ENCODE measurements around the gene STON1.
"Not testable (repeated sequence)": the region's sequence is repeated elsewhere in the genome, so short reads cannot be mapped to it uniquely, and the experiment has no call there.

STON1 gene

GRCh38 chr2:48601349-48601748 lies 71.4 kb downstream of the STON1 start:
- peak; percentile 31; the same call in 1 of the 3 replicates for ATAC-seq
- TF ChIP-seq CREB5 (CRISPR knock-in tag; IDR thresholded peaks at IDR 0.05; ENCODE audit: low read depth), result no peak
- TF ChIP-seq TCF4 (CRISPR knock-in tag; IDR thresholded peaks at IDR 0.05; ENCODE audit: borderline replicate concordance), result no peak
- no peak for TF ChIP-seq ZNF70 (CRISPR knock-in tag; IDR thresholded peaks at IDR 0.05)
- no peak for TF ChIP-seq GLIS3 (CRISPR knock-in tag; IDR thresholded peaks at IDR 0.05)
- TF ChIP-seq SNAI2 (CRISPR knock-in tag; IDR thresholded peaks at IDR 0.05), result no peak
- TF ChIP-seq ISL1 (CRISPR knock-in tag; IDR thresholded peaks at IDR 0.05), result no peak
- no peak for TF ChIP-seq CSDC2 (CRISPR knock-in tag; IDR thresholded peaks at IDR 0.05)
- TF ChIP-seq PATZ1 (CRISPR knock-in tag; IDR thresholded peaks at IDR 0.05; ENCODE audit: borderline replicate concordance), result no peak
- TF ChIP-seq RARB (CRISPR knock-in tag; IDR thresholded peaks at IDR 0.05), result no peak
- TF ChIP-seq ESRRG (CRISPR knock-in tag; IDR thresholded peaks at IDR 0.05), result no peak
- no peak for TF ChIP-seq BACH2 (CRISPR knock-in tag; IDR thresholded peaks at IDR 0.05; ENCODE audit: borderline replicate concordance)
- TF ChIP-seq PPARA (CRISPR knock-in tag; IDR thresholded peaks at IDR 0.05; ENCODE audit: borderline replicate concordance), result no peak
- TF ChIP-seq ZFP3 (CRISPR knock-in tag; IDR thresholded peaks at IDR 0.05), result no peak
- TF ChIP-seq ZNF565 (CRISPR knock-in tag; conservative IDR thresholded peaks at IDR 0.05; ENCODE audit: low read depth), result no peak
- TF ChIP-seq TSHZ2 (CRISPR knock-in tag; IDR thresholded peaks at IDR 0.05), result no peak

DNA sequence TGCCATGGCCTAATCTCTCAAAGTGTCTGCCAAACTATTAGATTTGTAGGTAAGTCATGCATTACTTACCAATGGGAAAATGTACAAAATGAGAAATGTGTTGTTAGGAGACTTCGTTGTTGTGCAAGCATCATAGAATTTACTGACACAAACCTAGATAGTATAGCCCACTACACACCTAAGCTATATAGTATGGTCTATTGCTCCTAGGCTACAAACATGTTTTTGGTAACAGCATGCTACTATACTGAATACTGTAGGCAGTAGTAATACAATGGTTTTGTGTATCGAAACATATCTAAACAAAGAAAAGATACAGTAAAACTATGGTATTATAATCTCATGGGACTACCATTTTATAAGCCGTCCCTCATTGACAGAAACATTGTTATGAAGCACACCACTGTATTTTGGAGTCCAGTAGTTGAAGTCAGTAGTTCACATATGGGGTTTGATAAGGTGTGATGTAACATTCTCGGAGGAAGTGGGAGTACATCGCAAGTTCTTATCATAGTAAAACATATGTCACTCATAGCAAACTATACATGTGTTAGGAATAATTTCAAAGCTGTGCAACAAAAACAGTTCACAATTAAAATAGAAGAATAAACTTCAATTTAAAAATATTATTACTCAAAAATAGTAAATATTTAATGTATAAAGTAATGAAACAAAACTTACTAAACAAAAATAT lies 75.7 kb downstream of the STON1 start:
- no peak for ATAC-seq
- no peak for TF ChIP-seq SNAI2 (CRISPR knock-in tag; IDR thresholded peaks at IDR 0.05)
- no peak for TF ChIP-seq ESRRG (CRISPR knock-in tag; IDR thresholded peaks at IDR 0.05)
- no peak for TF ChIP-seq BACH2 (CRISPR knock-in tag; IDR thresholded peaks at IDR 0.05; ENCODE audit: borderline replicate concordance)
- TF ChIP-seq PATZ1 (CRISPR knock-in tag; IDR thresholded peaks at IDR 0.05; ENCODE audit: borderline replicate concordance), result no peak

- TF ChIP-seq ISL1 (CRISPR knock-in tag; IDR thresholded peaks at IDR 0.05), result no peak
- peak; percentile 36; the same call in 2 of the 3 replicates for ATAC-seq
Measured at GRCh38 chr2:48607307-48608014, 77.5 kb downstream of the STON1 start.

GRCh38 chr2:48613211-48613610 lies 83.3 kb downstream of the STON1 start:
- ATAC-seq, result no peak
- TF ChIP-seq SNAI2 (CRISPR knock-in tag; IDR thresholded peaks at IDR 0.05) (no peak), ZFP30 (CRISPR knock-in tag; IDR thresholded peaks at IDR 0.05) (no peak), ZFP3 (CRISPR knock-in tag; IDR thresholded peaks at IDR 0.05) (no peak), ZNF8 (CRISPR knock-in tag; IDR thresholded peaks at IDR 0.05) (no peak), CREB5 (CRISPR knock-in tag; IDR thresholded peaks at IDR 0.05; ENCODE audit: low read depth) (no peak), POU6F1 (CRISPR knock-in tag; IDR thresholded peaks at IDR 0.05; ENCODE audit: borderline replicate concordance, low read depth) (no peak), PATZ1 (CRISPR knock-in tag; IDR thresholded peaks at IDR 0.05; ENCODE audit: borderline replicate concordance) (no peak), OSR1 (CRISPR knock-in tag; IDR thresholded peaks at IDR 0.05) (no peak)

DNA sequence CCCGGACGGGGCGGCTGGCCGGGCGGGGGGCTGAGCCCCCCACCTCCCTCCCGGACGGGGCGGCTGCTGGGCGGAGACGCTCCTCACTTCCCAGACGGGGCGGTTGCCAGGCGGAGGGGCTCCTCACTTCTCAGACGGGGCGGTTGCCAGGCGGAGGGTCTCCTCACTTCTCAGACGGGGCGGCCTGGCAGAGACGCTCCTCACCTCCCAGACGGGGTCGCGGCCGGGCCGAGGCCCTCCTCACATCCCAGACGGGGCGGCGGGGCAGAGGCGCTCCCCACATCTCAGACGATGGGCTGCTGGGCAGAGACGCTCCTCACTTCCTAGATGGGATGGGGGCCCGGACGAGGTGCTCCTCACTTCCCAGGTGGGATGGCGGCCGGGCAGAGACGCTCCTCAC lies 84.6 kb downstream of the STON1 start:
- ATAC-seq, result not testable (repeated sequence)

Measured in SK-N-SH treated with all-trans-retinoic acid at 6 μM for 48 hours (cell line).